Endometrium (tissue), 2 donors: Measurements from ENCODE around the gene C5AR2.
"Not testable (repeated sequence)": the region's sequence is repeated elsewhere in the genome, so short reads cannot be mapped to it uniquely, and the experiment has no call there.

Experiments
- FAIRE-seq: peaks from 2 replicates; lab custom pipeline; 2012; peaks lifted over from hg19 to GRCh38; lab: Jason Lieb, UNC
- donor health status: control.
- donor health status: control.

C5AR2 gene

GRCh38 chr19:47331931-47332547 lies at the start of gene C5AR2:
Gene C5AR2 (plus strand): TSS chr19:47332175. CDS start chr19:47340800, 8,625 bp downstream.
- FAIRE-seq, result no peak

DNA sequence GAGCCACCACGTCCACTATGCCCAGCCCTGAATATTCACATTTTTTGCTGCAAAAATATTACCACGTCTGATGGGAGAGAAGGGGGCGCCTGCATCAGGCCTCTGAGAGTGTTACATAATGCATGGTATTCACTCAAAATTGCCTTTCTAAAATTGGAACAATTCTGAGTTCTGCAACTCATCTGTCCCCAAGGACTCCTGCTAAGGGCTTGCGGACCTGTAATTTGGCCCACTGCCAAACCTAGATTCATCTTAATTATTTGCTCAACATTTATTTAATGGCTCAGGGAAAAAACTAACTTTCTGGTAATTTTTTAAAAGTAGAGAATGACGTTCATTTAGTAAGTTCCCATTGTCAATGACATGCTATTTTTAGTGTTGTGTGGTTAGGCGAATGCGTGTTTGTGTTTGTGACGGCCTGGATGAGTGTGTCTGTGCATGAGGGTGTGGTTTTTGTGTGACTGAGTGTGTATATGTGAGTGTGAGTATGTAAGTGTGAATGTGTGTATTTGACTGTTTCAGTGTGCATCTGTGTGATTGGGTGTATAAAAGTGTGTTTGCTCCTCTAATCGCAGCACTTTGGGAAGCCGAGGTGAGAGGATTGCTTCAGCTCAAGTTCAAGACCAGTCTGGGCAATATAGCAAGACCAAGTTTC lies 48.4 kb upstream of the C5AR2 start:
- no peak for FAIRE-seq

DNA sequence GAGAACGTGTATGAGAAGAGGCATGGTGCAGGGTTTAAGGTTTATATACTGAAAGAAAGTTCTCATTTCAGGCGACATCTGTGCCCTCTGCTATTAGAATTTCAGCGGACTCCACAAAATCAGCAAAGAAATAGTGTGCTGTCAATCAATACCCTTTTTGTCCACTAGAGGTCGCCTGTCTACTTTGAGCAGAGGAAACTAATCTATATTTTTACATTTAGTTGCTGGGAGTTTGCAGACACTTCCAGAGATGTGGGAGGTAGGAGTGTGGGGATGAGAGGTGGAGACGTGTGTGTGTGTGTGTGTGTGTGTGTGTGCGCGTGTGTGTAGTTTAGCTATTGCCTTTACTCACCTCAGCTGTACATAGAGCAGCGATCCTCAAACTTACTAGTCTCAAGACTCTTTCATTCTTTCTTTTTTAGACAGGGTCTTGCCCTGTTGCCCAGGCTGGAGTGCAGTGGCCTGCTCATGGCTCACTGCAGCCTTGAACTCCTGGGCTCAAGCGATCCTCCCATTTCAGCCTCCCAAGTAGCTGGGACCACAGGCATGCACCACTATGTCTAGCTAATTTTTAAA lies 47.6 kb upstream of the C5AR2 start:
- FAIRE-seq, result no peak

DNA sequence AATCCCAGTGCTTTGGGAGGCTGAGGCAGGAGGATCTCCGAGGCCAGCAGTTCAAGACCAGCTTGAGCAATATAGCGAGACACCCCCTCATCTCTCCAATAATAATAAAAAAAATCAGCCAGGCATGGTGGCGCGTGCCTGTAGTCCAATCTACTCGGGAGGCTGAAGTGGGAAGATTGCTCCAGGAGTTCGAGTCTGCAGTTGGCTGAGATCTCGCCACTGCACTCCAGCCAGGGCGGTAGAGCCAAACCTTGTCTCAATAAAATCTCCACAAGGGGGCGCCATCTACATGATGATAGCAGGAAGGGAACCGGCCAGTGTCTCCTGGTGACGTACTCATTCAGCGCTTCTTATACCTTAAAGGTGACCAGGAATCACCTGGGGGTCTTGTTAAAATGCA lies 35.9 kb upstream of the C5AR2 start:
- FAIRE-seq, result no peak

- FAIRE-seq, result not testable (repeated sequence)
Observed at GRCh38 chr19:47300867-47301266, 31.1 kb upstream of the C5AR2 start.

- FAIRE-seq, result no peak
Observed at GRCh38 chr19:47302249-47302648, 29.7 kb upstream of the C5AR2 start.

DNA sequence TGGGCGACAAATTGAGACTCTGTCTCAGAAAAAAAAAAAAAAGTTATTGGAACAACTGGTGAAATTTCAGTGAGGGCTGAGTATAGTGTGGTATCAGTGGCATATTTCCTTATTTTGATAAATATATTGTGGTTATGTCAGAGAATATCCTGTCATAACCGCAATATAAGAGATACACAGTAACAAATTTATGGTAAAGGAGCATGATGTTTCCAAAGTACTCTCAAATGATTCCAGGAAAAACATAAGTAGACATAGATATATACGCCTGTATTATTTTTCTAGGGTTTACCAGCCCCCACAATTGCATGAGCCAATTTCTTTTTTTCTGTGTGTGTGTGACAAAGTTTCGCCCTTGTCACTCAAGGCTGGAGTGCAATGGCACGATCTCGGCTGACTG lies 28.0 kb upstream of the C5AR2 start:
- no peak for FAIRE-seq

DNA sequence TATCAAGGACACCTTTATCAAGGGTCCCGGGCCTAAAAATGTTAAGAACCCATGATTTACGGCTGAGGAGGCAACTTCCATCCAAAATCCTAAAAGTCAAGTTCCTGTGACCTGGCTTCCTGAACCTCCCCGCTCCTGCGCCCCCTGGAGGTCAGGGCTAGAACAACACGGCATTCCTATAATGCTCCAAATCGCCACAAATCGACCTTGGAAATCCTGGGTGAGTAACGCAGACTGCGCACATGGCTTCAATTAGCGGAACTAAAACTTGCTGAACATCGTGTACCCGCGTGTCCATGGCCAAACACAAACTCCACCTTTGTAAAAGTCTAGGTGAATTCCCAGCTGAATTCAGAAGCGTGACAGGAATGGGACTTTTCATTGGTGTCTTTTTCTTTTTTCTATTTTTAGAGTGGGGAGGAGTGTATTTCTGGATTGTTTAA lies 26.6 kb upstream of the C5AR2 start:
- no peak for FAIRE-seq

DNA sequence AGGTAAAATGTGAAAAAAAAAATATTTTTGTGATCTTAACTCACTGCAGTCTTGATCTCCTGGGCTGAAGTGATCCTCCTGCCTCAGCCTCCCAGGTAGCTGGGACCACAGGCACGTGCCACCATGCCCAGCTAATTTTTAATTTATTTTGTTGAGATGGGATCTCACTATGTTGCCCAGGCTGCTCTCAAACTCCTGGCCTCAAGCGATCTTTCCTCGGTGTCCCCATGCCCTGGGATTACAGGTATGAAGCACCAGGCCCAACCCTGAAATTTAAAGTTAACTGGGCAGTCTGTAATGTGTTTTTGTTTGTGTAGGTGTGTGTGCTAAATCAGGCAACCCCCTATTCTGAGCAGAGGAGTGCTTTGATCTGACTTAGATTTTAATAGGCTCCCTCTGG lies 25.7 kb upstream of the C5AR2 start:
- no peak for FAIRE-seq

GRCh38 chr19:47309038-47309437 lies 22.9 kb upstream of the C5AR2 start:
- FAIRE-seq, result no peak

DNA sequence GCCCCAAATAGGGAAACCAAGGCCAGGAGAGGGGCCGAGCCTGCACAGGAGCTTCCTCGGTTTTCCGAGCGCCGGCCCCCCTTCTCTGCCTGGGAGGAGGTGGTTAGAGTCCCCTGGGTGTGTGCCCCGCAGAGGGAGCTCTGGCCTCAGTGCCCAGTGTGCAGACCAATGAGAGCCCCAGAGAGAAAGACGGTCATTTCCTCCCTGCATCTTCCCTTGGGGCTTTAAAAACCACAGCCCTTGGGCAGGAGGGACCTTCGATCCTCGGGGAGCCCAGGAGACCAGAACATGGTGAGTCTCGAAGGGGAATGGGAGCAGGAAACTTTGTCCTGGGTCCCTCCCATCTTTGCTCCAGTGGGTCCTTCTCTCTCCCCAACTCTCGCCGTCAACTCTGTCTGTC lies 22.4 kb upstream of the C5AR2 start, which contains the start of gene C5AR1:
C5AR1 (plus strand) TSS at position 254 of the 400 bp plus-strand sequence; CDS start at position 289, 35 bp downstream.
- no peak for FAIRE-seq

GRCh38 chr19:47310323-47310722 lies 21.7 kb upstream of the C5AR2 start:
- no peak for FAIRE-seq

DNA sequence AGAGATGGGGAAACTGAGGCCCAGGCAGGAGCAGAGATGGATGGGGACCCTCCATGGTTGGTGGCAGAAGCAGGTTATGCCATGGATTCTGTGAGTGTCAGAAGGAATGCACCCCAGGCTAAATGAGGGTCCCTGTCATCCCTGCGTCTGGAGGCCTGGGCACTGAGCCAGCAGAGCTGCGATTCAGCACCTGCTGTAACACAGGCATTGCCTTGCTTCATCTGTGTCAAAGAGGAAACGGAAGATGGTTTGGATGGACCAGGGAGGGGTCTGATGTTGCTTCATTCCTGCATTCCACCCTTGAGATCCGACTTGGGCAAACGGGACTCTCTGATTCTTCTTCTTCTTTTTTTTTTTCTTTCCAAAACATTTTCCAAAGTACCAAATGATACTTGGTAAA lies 21.2 kb upstream of the C5AR2 start:
- FAIRE-seq, result no peak

- FAIRE-seq, result no peak
Observed at GRCh38 chr19:47312366-47313006, 19.5 kb upstream of the C5AR2 start.

DNA sequence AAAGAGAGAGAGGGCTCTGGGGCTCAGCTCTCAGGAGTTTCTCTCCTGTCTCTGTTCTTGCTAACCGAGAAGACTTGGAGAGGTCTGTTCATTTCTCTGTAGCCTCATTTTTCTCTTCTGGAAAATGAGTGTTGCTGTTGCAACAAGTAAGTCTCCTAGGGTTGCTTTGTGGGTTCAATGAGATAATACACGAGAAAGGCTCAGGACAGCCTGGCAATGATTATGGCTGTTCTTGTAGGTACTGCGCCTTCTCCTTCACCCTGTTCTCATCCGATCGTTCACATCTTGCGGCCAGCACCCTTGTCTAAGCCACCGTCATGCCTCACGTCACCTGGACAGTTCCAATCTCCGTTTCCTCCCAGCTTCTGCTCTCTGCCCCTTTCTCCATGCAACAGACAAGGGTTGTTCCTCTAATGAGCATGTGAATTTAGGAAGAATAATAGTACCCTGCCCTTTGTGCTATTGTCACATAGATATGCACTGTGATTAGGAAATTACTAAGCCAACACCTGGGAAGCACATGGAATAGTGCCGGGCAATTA lies 18.1 kb upstream of the C5AR2 start:
- FAIRE-seq, result no peak

DNA sequence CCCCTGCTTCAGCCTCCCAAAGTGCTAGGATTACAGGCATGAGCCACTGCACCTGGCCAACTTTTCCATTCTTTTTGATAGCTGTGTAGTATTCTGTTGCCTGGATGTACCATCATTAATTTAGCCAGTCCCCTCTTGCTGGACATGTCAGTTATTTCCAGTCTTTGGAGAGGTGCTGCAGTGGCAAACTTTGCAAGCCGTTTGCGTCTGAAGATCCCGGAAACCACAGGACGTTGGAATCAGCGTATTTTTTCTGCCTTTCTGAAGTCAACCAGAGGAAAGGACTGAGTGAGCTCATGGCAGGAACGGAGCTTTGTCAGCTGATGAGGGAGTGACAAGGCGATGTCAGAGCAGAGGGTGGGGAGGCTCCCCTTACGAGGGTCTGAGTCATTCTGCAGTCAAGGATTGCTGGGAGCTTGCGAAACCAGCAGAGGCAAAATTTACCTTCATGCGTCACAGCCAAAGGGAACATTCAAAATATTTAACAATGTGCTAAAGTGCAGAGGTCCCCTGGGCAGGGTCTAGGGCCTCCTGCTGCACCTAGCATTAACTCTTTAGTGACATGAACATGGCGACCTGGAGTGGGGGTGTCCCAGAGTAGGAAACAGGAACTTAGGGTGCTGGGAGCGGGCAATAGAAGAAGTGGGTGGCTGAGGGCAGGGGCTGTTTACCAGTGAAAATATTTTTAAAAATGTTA lies 16.7 kb upstream of the C5AR2 start:
- no peak for FAIRE-seq

DNA sequence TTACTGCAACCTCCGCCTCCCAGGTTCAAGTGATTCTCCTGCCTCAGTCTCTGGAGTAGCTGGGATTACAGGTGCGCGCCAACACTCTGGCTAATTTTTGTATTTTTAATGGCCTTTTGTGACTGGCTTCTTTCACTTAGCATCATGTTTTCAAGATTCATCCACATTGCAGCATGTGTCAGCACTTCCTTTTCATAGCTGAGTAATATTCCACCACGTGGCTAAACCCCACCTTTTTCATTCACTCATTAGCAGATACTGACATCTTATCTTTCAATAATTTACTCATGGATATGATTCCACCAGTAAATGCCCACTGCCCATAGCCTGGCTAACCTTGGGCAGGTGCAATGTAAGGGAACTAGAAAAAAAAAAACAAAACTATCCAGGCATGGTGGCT lies 15.5 kb upstream of the C5AR2 start:
- no peak for FAIRE-seq

GRCh38 chr19:47319923-47320871 lies 11.8 kb upstream of the C5AR2 start:
- no peak for FAIRE-seq

GRCh38 chr19:47321630-47322029 lies 10.3 kb upstream of the C5AR2 start:
- no peak for FAIRE-seq

GRCh38 chr19:47322058-47322457 lies 9.9 kb upstream of the C5AR2 start:
- no peak for FAIRE-seq

DNA sequence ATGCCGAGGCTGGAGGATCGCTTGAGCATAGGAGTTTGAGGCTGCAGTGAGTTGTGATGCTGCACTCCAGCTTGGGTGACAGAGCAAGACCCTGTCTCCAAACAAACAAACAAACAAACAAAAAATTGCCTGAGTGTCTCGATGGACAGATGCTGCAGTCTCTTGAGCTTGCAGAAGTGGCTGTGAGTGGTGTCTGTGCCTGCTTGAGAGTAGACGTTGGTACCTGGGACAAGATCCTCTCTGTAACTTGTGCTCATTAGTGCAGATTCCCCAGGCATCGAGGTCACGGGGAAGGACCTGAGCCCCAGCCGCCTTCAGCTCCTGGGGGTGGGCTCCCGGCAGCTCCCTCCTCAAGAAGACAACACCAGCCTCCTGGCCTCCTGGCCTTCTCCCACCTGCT lies 8.6 kb upstream of the C5AR2 start:
- no peak for FAIRE-seq
